PC-9 (cell line): ENCODE data around the gene EMP1. TPM values are rescaled to one million over a fixed set of nuclear protein-coding genes. Genes with fewer than 3 reads are reported as not detected.

Source experiments
- BruUV-seq: library from RNA; stranded (reverse); fragments of 400-500 nt; replicated peaks from 2 replicates; lab custom pipeline; 2021; lab: Mats Ljungman, UMichigan
- CTCF ChIA-PET: fragments of 300-600 bp; sonication (Branson Sonifier 250); formaldehyde crosslinking; loops from one replicate; lab custom pipeline; 2022; ENCODE audit warnings: antibody characterized with exemption; lab: Charles Lee
- POLR2A ChIA-PET: fragments of 300-600 bp; sonication (Branson Sonifier 250); formaldehyde crosslinking; loops from one replicate; lab custom pipeline; 2022; ENCODE audit warnings: antibody characterized with exemption; ENCODE audit not compliant: unreplicated experiment; lab: Charles Lee
- DNase-seq, 2 experiments: peaks; one replicate each; pipeline versions ENCODE4 v3.0.0 to v3.0.0-alpha.2; 2015 to 2022; ENCODE audit warnings: mixed read lengths in 1 of 2
- H2AFZ ChIP-seq: fragments of 200-600 bp; sonication (generic); 2 replicates; pipeline ENCODE4 v1.8.1; 2017; ENCODE audit warnings: antibody characterized with exemption
- H3F3A ChIP-seq: fragments of 200-600 bp; sonication (generic); 2 replicates; pipeline ENCODE4 v1.8.1; 2017; ENCODE audit warnings: antibody characterized with exemption, mild to moderate bottlenecking, low read depth; ENCODE audit not compliant: insufficient read depth
- H3K27ac ChIP-seq: fragments of 200-600 bp; sonication (generic); 2 replicates; pipeline ENCODE4 v1.6.1; 2016; ENCODE audit warnings: mixed run types
- H3K27me3 ChIP-seq: fragments of 200-600 bp; sonication (generic); 2 replicates; pipeline ENCODE4 v1.6.1; 2016; ENCODE audit warnings: low read depth, mixed run types; ENCODE audit not compliant: insufficient read depth
- H3K36me3 ChIP-seq: fragments of 200-600 bp; sonication (generic); 2 replicates; pipeline ENCODE4 v1.6.1; 2016; ENCODE audit warnings: low read depth, mixed run types
- H3K4me1 ChIP-seq: fragments of 200-600 bp; sonication (generic); replicated peaks from 2 replicates; pipeline ENCODE4 v1.6.1; 2016; ENCODE audit warnings: mixed run types; ENCODE audit not compliant: insufficient read depth
- H3K4me2 ChIP-seq: fragments of 200-600 bp; sonication (generic); 2 replicates; pipeline ENCODE4 v1.6.1; 2017; ENCODE audit warnings: mixed run types
- H3K4me3 ChIP-seq: fragments of 200-600 bp; sonication (generic); 2 replicates; pipeline ENCODE4 v1.6.1; 2016; ENCODE audit warnings: mixed run types
- H3K79me2 ChIP-seq: fragments of 200-600 bp; sonication (generic); 2 replicates; pipeline ENCODE4 v1.6.1; 2017; ENCODE audit warnings: low read depth, mixed run types
- H3K9me2 ChIP-seq: fragments of 200-600 bp; sonication (generic); 2 replicates; pipeline ENCODE4 v1.8.1; 2017; ENCODE audit warnings: mild to moderate bottlenecking; ENCODE audit not compliant: insufficient read depth
- H3K9me3 ChIP-seq: fragments of 200-600 bp; sonication (generic); 2 replicates; pipeline ENCODE4 v1.8.1; 2016; ENCODE audit warnings: low read depth; ENCODE audit not compliant: insufficient read depth
- H4K20me1 ChIP-seq: fragments of 200-600 bp; sonication (generic); 2 replicates; pipeline ENCODE4 v1.8.1; 2017; ENCODE audit not compliant: insufficient read depth
- EZH2 ChIP-seq: fragments of 200-600 bp; sonication (generic); IDR thresholded peaks from 2 replicates; pipeline ENCODE4 v1.8.0; 2017; ENCODE audit warnings: antibody characterized with exemption, low read depth
- intact Hi-C: fragments of 100-400 bp; cut with micrococcal nuclease; formaldehyde crosslinking; loops from one replicate; pipeline ENCODE4 v1.10.0; 2022; ENCODE audit not compliant: unreplicated experiment
- total RNA-seq: library from RNA; stranded (reverse); gene quantifications from 2 replicates; pipeline ENCODE4 v1.2.3, GENCODE V29; 2021
- TF ChIP-seq, protein P1 (sequence below): fragments of 200-600 bp; sonication (generic); conservative IDR thresholded peaks from 2 replicates; pipeline ENCODE4 v1.6.1; 2017; ENCODE audit warnings: mixed run types, antibody characterized with exemption, mild to moderate bottlenecking, moderate library complexity

Gene EMP1
- total RNA-seq, 1 experiment from 2014 or later = 909 TPM

DNA sequence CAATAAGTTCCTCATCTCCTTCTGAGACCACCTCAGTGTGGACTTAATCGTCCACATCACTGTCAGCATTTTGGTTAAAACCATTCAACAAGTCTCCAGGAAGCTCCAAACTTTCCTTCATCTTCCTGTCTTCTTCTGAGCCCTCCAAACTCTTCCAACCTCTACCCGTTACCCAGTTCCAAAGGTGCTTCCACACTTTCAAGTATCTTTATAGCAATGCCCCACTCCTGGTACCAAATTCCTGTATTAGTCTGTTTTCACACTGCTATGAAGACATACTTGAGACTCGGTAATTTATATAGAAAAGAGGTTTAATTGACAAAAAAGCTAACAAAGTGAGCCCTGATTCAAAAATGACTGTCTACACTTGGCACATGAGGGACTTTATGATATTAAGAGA lies 22.8 kb downstream of the EMP1 start:
- no TSS peak for BruUV-seq
- TF ChIP-seq, protein P1, sequence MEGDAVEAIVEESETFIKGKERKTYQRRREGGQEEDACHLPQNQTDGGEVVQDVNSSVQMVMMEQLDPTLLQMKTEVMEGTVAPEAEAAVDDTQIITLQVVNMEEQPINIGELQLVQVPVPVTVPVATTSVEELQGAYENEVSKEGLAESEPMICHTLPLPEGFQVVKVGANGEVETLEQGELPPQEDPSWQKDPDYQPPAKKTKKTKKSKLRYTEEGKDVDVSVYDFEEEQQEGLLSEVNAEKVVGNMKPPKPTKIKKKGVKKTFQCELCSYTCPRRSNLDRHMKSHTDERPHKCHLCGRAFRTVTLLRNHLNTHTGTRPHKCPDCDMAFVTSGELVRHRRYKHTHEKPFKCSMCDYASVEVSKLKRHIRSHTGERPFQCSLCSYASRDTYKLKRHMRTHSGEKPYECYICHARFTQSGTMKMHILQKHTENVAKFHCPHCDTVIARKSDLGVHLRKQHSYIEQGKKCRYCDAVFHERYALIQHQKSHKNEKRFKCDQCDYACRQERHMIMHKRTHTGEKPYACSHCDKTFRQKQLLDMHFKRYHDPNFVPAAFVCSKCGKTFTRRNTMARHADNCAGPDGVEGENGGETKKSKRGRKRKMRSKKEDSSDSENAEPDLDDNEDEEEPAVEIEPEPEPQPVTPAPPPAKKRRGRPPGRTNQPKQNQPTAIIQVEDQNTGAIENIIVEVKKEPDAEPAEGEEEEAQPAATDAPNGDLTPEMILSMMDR = no peak
- TF ChIP-seq EZH2 = no peak
- Histone ChIP-seq H2AFZ (no peak overlapping the region), H4K20me1 (no peaks in the 10 kb centered on the region), H3K4me3 (no peak overlapping the region), H3K4me2 (no peak overlapping the region), H3K27ac (no peak overlapping the region), H3K27me3 (no peaks in the 10 kb centered on the region), H3F3A (peaks cover 93% of the 10 kb centered on the region), H3K9me2 (no peaks in the 10 kb centered on the region), H3K9me3 (peaks cover 13% of the 10 kb centered on the region), H3K79me2 (no peaks in the 10 kb centered on the region), H3K36me3 (peaks cover 37% of the 10 kb centered on the region), H3K4me1 (peaks cover 35% of the 10 kb centered on the region)
- POLR2A ChIA-PET = interaction anchor here (0.6 kb wide), 1 partner anchor 479 kb away, joined by 6 read pairs; no protein-coding TSS in a partner anchor
- intact Hi-C loops = no loop called here
- CTCF ChIA-PET = no interaction called here
- no peak for DNase-seq

DNA sequence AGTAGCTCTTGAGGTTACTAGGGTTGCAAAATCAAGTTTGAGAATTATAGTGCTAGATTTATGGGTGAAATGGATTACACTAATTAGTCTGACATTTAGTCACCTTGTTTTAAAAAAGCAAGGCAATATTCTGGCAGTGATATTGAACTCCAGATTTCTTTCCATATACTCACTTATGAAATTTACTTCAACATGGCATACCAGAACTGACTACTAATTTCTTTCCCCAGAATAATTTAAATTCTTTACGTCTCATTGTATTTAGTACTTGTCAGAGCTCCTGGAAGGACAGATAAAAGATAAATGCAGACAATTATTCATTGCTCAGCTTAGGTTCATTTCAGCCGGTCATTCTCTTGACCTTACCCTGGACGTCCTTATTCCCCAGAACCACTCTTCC lies 24.3 kb downstream of the EMP1 start:
- DNase-seq = no peak
- H3K27ac ChIP-seq = peak overlapping the region; percentile 96
- intact Hi-C loops = loop anchor here (5.0 kb wide), 1 partner anchor 419 kb away; no protein-coding TSS in a partner anchor

DNA sequence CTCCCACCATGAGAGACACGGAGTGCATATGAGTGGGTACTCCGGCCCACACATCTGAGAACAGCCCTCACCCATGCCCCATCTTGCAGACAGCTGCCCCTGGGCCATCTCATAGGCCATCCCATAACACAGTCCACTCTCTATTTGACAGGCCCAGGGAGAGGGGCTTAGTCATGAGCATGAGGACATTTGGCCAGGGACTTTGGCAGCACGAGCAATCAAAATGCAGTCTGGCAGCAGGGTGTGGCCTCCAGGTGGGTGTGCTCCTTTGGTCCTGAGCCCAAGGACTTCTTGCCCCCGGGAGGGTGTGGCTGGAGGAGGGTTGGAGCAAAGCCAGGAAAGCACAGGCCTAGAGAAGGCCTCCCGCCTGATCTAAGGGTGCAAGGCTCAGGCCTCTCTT lies 25.6 kb downstream of the EMP1 start:
- intact Hi-C loops = loop anchor here (5.0 kb wide), 1 partner anchor 420 kb away; no protein-coding TSS in a partner anchor
- Histone ChIP-seq H2AFZ (no peak overlapping the region), H3K36me3 (peaks cover 9% of the 10 kb centered on the region), H3K4me2 (peak overlapping the region; percentile 60), H3F3A (peaks cover 76% of the 10 kb centered on the region), H3K27me3 (no peaks in the 10 kb centered on the region), H3K4me3 (no peak overlapping the region), H3K79me2 (no peaks in the 10 kb centered on the region), H3K9me3 (peaks cover 13% of the 10 kb centered on the region), H4K20me1 (no peaks in the 10 kb centered on the region), H3K27ac (peak overlapping the region; percentile 96), H3K4me1 (peaks cover 46% of the 10 kb centered on the region), H3K9me2 (no peaks in the 10 kb centered on the region)
- BruUV-seq = no TSS peak
- POLR2A ChIA-PET = interaction anchor here (0.5 to 1.0 kb wide), 5 partner anchors 16 to 1234 kb away, joined by 3 to 8 read pairs (median 5); partner anchors contain the start of gene EMP1
- peak; percentile 77 to 87 for DNase-seq
- TF ChIP-seq EZH2 = no peak
- TF ChIP-seq, protein P1 = no peak
- CTCF ChIA-PET = interaction anchor here (0.7 to 2.0 kb wide), 2 partner anchors 10 to 501 kb away, joined by 6 to 8 read pairs; no protein-coding TSS in a partner anchor

More for the DNA sequence above, 24.3 kb downstream of the EMP1 start:
- peaks cover 46% of the 10 kb centered on the region for H3K4me1 ChIP-seq
- H3F3A ChIP-seq = peaks cover 88% of the 10 kb centered on the region
- no peaks in the 10 kb centered on the region for H3K79me2 ChIP-seq
- TF ChIP-seq EZH2 = no peak
- TF ChIP-seq, protein P1 = no peak
- no TSS peak for BruUV-seq
- peaks cover 13% of the 10 kb centered on the region for H3K9me3 ChIP-seq
- POLR2A ChIA-PET = no interaction called here
- H3K9me2 ChIP-seq = no peaks in the 10 kb centered on the region
- H4K20me1 ChIP-seq = no peaks in the 10 kb centered on the region
- H3K36me3 ChIP-seq = peaks cover 21% of the 10 kb centered on the region
- CTCF ChIA-PET = no interaction called here
- no peak overlapping the region for H3K4me2 ChIP-seq
- H3K27me3 ChIP-seq = no peaks in the 10 kb centered on the region
- H2AFZ ChIP-seq = no peak overlapping the region
- no peak overlapping the region for H3K4me3 ChIP-seq
